ENCODE measurements around the gene FRYL.

GRCh38 chr4:48798117-48798516, 18.0 kb upstream of the FRYL start:
- TF ChIP-seq TAF1 (IDR thresholded peaks at IDR 0.05; ENCODE audit: low read depth), result no peak
- TF ChIP-seq NFIC (IDR thresholded peaks at IDR 0.05), result no peak
- no peak for TF ChIP-seq FOXM1 (IDR thresholded peaks at IDR 0.05; ENCODE audit: borderline replicate concordance, low read depth)
- no peak for TF ChIP-seq REST (IDR thresholded peaks at IDR 0.05; ENCODE audit: low read depth)
- TF ChIP-seq TCF12 (IDR thresholded peaks at IDR 0.05; ENCODE audit: low read depth), result no peak
